Activated CD8-positive, alpha-beta memory T cell treated with anti-CD3 and anti-CD28 coated beads for 24 hours (primary cell): ENCODE measurements around the gene ABCA5.
"Not testable (repeated sequence)": the region's sequence is repeated elsewhere in the genome, so short reads cannot be mapped to it uniquely, and the experiment has no call there.

Experiments used
- DNase-seq: peaks from one replicate; pipeline ENCODE4 v3.0.0-alpha.2; 2020

Gene ABCA5

DNA sequence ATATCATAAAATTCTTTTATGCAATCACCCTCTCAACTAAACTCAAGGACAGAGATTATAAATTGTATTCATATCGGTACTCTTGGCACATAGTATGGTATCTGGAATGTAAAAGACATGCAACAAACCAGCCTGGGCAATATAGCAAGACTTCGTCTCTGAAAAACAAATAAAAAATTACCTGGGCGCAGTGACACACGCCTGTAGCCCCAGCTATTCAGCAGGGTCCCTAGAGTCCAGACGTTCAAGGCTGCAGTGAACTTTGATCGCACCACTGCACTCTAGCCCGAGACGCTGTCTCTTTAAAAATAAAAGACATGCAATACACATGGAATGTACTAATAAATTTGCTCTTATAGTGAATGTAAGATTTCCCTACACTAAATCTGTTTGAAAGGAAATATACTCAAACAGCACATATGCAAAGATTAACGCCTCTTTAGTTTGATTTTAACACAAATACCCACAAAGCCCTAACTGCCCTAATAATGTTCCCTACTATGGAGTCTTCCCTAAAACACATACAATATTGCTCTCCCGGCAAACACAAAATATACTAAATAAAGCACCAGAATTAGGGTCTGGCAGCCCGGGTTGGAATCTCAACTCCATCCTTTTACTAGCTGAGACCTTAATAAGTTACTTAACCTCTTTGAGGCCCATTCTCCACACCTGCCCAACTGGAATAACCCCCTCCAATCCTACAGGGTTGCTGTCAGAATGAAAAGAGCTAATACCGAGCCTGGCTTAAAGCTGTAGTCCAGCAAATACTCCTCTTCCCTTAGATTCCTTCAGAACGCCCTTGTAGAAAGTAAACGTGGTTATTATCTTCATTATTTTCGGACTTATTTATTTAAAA is 1.2 kb downstream of the ABCA5 start:
- DNase-seq: no peak

DNA sequence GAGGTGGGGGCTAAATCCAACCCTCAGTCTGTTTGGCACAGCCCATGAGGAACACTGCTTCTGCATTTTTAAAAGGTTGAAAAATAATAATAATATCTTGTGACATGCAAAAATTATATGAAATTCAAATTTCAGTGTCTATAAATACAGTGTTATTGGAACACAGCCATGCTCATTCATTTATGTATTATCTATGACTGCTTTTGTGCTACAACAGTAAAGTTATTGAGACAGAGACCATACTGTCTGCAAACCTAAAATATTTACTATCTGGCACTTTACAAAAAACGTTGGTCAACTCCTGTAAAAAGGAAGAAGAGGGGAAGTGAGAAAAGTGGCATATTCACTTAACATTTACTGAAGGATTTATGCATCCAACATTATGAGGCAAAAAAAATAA is 3.1 kb downstream of the ABCA5 start:
- DNase-seq: no peak

DNA sequence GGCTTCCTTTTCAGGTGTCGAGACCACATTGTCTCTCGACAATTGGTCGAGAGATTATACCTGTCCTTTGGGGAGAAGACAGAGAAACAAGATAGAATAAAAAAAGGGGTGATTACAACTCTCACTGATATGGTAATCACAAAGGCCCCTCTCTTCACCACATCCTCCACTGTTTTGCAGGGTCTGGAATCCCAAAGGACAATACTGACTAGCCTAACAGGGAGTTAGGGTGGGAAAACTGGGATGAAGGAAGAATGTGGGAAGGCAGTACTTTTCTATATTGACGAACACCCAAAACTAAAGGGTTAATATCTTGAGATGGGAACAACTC is 6.1 kb downstream of the ABCA5 start:
- DNase-seq: no peak

DNA sequence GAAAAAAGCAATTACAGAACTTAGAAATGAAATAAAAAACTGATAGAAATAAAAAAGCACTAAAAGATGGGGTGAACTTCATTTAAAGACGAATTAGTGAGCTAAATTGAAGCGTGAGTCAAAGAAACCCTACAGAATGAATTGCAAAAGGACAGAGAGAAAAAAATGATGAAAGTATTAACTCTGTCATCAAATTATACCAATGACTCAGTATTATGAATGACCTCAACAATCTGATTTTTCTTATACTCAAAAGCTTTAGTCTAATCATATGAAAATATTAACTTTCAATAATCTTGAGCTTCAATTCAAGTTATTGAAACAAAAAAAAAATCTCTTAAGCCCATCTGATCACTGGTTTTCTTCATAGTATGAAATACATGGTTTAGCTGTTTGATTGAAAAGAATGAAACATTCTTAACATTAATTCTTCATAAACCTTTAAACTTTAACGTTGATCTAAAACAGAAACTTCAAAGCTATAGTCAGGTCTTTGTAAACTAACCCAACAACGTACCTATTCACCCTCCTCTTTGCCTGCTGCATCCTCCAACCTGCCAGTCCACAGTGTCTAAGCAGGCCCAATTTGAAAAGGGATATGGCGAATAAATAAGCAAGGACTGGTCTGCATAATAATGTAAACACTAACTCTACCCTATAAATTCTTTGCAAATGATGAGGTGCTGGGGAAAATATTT is 6.6 kb downstream of the ABCA5 start:
- no peak for DNase-seq

DNA sequence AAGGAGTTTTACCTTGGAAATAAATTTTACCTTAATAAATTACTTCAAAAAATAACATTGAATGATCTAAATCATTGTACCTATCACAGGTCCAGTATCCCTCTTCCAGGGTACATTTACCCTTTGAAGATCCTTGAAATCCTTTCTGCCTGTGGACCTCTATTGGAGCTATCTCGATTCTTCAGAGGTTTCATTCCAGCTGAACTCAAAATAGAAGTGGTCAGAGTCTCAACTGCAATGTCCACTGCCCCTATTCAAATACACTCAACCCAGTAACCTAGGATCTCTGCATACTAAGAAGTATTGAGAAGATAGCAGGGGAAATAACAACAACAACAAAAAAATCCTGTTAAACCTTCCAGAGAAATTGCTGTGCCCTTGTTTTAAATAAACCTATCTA is 9.3 kb downstream of the ABCA5 start:
- no peak for DNase-seq

DNA sequence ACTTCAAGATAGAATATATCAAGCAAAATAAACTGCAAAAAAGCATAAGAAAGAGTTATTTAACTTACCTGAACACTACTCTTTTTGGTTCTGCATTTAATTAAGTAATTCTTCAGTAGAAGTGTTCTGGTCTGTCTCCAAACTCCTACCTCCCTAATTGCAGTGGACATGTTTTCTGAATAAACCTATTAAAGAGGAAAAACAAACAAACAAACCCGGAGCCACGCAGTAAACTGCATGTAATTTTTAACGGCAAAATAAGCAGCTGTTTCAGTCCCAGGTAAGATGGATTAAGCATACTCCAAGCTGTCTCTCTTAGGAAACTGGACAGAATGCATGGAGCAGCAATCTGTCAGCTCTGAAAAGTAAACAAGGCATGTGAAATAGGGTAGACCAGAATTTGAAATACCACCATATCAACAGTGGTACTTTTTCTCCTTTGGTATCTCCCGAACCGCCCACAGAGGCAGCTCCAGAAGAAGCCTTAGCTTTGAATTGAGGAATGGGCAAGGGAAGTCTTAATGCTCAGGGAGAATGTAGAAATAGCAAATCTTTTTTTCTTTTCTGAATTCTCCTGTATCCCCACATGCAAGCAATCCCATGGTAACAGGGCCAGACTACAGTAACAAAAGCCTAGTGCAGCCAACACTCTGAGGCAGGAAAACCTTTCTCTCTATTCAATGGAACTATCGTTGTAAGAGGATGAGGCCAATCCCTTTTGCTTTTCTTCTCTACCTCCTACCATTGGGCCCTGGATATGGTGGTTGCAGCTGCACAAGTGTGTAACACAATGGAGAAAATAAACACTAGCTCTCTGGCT is 12.5 kb downstream of the ABCA5 start:
- DNase-seq: no peak

DNA sequence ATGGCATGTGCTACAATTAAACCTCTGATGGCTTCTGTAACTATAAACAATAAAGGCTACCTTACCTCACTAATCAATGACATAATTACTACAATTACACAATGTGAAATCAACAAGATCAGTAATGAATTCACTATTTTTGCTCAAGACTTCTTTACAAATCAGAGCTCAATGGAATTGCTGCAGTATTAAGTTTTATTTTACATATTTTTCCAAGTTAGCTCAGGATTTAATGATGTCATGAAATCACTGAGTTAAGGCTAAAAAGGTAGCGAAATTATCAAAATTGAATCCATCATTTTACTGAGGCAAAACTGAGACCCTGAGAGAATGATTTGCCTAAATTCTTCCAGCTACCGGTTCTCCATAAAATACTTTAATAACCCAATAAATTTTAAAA is 21.8 kb downstream of the ABCA5 start:
- DNase-seq: no peak

DNA sequence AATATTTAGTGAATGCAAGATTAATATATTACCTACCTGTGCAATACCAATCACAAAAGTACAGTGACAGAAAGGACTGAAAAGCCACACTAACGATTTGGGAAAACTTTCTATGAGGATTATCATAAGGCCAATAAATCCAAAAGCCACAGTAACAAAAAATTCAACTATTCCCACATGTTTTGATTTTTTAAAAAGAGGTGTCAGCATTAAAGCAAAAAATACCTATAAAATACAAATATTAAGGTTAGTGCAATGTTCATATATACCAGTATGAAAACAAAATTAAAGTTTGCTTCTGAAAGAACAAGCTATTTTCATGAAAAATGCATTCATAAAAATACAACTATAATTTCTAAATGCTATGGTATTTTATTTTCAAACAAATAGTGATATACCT is 24.3 kb downstream of the ABCA5 start:
- no peak for DNase-seq

DNA sequence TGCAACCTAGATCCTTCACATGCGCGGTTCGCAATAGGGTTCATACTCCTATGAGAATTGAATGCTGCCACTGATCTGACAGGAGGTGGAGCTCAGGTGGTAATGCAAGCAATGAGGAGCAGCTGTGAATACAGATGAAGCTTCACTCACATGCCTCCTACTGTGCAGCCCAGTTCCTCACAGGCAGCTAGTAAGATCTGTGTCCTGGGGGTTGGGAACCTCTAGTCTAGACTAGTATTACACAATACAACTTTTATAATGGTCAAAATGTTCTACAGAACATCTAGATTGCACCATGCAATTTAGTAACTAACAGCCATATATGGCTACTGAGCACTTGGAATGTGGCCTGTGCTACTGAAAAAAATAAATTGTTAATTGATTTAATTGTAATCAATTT is 26.7 kb downstream of the ABCA5 start:
- no peak for DNase-seq

DNA sequence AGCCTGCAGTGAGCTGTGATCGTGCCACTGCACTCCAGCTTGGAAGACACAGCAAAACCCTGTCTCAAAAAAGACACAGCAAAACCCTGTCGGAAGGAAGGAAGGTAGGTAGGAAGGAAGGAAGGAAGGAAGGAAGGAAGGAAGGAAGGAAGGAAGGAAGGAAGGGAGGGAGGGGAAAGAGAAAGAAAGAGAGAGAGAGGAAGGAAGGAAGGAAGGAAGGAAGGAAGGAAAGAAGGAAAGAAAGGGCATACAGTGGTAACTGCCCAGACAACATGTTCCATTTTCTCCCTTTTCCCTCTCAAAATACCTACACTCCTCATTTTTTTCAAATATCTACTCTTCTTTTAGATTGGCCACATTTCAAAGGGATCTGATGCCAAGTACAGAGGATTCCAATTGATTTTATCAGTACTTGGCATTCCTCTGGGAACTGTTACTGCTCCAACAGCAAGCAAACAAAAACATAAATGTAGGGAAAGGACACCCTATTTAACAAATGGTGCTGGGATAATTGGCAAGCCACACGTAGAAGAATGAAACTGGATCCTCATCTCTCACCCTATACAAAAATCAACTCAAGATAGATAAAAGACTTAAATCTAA is 28.7 kb downstream of the ABCA5 start:
- DNase-seq: not testable (repeated sequence)

DNA sequence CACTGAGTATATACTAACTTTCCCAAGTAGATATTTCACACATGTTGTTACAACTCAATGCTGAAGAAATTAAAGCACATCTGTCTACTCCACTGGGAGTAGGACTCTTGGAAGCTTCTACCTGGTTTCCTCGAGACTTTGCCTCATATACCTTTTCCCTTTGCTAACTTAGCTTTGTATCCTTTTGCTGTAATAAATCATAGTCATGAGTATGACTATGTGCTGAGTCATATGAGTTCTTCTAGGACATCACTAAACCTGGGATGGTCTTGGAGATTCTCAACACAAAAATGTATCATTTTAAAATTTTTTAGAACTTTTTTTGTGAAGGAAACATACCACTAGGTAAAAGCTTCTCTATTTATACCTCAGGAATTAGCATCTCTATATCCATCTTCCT is 39.8 kb downstream of the ABCA5 start:
- DNase-seq: no peak

DNA sequence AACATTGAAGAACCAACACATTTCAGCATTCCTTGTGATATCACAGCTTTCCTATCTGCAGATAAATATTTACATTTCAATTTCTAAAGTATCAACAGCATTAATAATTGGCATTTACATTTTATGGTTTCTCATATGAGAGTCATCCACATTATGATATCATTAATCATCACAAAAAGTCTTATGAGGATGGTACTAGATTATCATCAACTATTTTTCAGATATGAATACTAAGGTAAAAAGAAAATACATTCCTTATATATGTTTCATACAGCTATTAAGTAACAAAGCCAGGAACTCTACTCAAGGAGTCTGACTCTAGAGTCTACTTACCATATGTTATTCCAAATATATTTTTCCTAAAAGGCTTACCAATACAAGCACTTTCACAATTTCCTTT is 40.7 kb downstream of the ABCA5 start:
- DNase-seq: no peak

DNA sequence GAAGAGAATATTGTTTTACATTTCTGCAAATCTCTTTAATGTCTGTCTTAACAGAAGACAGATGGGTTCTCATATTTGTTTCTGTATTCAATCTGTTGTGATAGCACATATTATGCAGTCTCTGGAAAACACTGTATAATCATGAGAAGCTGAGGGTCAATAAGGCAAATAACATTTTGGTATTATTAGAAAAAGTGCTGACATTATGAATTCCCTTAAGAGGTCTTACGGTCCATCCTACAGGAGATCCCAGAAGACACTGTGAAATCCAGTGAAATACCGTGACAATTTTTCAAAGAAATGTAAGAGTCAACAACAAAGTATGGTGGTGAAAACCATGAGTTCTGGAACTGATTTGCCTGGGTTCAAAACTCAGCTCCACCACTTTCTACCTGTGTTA is 42.3 kb downstream of the ABCA5 start:
- DNase-seq: no peak

DNA sequence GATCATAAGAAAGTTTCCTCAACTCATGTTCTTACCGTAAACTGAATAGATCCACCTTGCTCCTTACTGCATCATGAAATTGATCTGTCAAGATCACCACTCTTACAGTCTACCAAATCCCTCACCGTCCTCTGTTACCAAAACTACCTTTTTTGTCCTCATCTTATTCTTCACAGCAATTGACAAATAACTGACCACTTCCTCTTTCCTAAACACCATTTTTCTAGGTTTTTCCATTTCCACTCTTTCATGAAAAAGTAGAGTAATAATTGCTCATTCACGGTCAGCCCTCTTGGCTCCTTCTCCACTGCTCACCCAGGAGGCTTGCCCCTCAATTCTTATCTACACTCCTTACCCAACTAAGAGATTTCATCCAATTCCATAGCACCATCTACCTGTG is 44.9 kb downstream of the ABCA5 start:
- no peak for DNase-seq

DNA sequence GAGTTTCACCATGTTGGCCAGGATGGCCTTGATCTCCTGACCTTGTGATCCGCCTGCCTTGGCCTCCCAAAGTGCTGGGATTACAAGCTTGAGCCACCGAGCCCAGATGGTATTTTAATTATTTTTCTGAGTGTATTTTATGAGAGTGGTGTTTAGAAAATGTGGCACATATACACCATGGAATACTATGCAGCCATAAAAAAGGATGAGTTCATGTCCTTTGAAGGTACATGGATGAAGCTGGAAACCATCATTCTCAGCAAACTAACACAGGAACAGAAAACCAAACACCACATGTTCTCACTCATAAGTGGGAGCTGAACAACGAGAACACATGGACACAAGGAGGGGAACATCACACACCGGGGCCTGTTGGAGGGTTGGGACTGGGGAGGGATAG is 50.7 kb downstream of the ABCA5 start:
- DNase-seq: not testable (repeated sequence)

DNA sequence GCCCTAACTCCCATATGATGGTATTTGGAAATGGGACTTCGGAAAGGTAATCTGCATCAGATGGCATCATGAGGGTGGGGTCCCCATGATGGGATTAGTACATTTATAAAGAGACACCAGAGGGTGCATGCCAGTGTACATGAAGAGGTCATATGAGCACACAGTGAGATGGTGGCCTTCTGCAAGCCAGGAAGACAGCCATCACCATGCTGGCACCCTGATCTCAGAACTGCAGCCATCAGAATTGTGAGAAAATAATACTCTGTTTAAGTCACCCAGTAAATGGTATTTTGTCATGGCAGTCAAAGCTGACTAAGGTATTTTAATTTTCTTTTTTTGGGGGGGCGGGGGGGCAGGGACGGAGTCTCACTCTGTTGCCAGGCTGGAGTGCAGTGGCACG is 51.2 kb downstream of the ABCA5 start:
- DNase-seq: no peak

DNA sequence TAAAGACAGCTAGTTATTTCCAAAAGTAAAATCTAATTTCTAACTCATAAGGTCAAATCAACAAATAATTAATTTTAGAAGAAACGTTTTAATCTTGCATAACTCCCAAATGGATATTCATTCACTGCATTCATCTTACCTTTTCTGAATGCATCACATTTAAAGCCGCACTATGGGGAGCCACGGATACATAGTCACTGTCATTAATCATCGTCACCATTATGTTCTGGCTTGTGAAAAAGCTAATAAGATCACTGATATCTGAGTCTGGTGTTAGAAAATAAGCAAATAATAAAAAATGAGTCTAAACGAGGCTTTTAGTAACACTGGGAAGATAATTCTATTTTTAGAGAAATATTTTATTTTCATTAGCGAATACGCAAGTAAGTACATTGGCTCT is 55.9 kb downstream of the ABCA5 start:
- no peak for DNase-seq

DNA sequence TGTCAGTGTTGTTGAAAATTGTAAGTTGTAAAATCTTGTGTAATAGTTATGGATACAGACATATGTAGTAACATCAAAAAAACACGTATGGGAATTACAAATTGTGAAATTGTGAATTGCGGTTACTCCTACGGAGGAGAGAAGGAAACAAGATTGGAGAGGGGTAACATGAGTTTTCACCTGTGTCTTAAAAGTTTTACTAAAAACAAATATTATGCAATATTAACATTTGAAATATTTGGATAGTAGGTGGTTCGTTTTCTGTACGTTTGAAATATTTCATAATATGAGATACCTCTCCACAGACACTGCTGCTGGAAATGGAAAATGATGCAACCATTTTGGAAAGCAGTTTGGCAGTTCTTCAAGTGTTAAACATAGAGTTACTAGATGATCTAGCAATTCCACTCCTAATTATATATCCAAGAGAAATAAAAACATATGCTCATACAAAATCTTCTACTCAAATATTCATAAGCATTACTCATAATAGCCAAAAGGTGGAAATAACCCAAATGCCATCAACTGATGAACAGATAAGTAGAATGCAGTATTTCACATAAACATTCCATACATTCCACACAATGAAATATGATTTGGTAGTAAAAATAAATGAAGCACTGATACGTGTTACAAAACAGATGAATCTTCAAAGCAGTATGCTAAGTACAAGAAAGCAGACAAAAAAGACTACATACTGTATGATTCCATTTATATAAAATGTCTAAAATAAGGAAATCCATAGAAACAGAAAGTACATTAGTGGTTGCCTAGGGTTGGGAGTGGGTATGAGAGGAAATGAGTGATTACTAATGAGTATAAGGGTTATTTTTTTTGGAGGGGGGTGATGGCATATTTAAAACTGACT is 57.6 kb downstream of the ABCA5 start:
- DNase-seq: no peak

DNA sequence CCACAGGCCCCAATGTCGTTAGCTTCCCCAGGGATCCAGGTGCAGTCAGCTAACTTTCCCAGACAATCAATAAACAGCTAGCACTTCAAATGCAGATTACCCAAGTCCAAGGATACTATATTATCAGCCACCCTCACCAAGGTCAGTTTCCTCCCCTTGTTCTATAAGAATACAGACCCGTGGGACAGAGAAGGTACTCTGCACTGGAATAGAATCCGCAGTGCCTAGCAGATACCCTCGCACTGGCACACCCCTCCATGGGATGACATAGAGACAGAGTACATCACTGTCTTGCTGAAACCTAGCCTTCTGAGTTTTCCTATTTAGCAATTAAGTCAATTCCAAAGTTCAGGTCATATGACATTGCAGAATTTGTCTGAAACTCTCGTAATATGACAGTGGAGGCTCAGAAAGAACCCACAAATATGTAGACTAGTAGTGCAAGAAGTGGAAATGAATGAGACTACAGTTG is 58.4 kb downstream of the ABCA5 start:
- no peak for DNase-seq

DNA sequence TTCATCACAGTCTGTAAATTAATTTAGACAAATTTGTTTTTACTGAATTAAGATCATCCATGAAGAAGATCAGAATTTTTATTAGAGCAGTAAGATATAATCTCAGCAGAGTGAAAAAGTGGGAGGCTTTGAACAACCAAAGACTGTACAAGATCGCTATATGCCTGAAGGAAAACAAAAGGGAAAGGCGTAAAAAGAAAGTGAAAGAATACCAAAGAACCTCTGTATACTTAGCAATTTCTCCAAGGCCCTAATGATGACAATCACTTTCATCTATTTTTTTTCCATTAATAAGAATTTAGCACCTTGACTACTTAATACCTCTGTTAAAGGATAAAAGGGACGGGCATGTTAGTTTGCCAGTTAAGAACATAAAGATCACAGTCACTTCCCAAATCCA is 59.7 kb downstream of the ABCA5 start:
- no peak for DNase-seq

DNA sequence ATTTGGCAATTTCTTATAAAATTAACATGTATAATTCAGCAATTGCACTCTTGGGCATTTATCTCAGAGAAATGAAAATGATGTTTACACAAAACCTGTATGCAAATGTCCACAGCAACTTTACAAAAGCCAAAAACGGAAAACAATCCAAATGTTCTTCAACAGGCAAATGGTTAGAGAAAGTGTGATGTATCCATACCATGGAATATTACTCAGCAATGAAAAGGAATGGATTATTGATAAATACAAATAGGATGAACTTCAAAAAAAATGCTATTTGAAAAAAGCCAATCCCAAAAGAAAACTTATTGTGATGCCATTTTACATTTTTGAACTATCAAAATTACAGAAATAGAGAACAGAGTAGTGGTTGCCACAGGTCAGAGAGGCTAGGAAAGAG is 61.1 kb downstream of the ABCA5 start:
- DNase-seq: no peak

DNA sequence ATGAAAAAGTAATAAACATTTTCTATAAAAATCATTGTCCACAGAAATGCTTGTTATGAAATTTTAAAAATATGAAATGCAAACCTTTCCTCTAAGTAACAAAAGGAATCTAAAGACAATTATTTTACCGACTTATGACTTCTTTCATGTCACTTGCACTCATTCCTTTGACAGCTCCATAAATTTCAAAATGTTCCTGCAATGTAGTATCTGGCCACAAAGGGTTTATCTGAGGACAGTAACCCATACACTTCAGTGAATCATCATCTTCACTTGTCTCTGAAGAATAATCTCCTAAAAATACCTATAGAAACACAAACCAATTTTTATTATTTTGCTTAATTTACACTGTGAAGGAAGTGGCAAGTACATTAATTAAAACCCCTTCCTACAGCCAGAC is 72.7 kb downstream of the ABCA5 start:
- no peak for DNase-seq
